Kidney epithelial cell (primary cell): ENCODE measurements around the gene NOL11. TPM values are rescaled to one million over a fixed set of nuclear protein-coding genes. Genes with fewer than 3 reads are reported as not detected.

ENCODE experiments used
- DNase-seq: peaks from one replicate; pipeline ENCODE4 v3.0.0-alpha.2; 2010; ENCODE audit warnings: low read depth
- H3K27me3 ChIP-seq: 2 replicates; pipeline ENCODE4 v1.6.0; 2011; ENCODE audit warnings: low read length; ENCODE audit not compliant: control insufficient read depth, insufficient read depth
- H3K36me3 ChIP-seq: 2 replicates; pipeline ENCODE4 v1.5.1; 2011; ENCODE audit warnings: low read length; ENCODE audit not compliant: control insufficient read depth, insufficient read depth
- H3K4me3 ChIP-seq: 2 replicates; pipeline ENCODE4 v1.5.1; 2011; ENCODE audit warnings: low read depth, mild to moderate bottlenecking, control low read depth, low read length
- total RNA-seq: library from RNA; depleted of rRNA; stranded (reverse); fragments of >200 nt; gene quantifications from 2 replicates; pipeline ENCODE4 v1.2.3, GENCODE V29; 2015
- TF ChIP-seq, protein P1 (sequence below): IDR thresholded peaks from 2 replicates; pipeline ENCODE4 v1.5.1; 2011; ENCODE audit warnings: mild to moderate bottlenecking, moderate library complexity, low read length, control low read depth, inconsistent platforms; ENCODE audit not compliant: insufficient read depth, poor library complexity, severe bottlenecking

NOL11 gene
- total RNA-seq, 1 donor from 2014 or later, result 35.8 TPM

DNA sequence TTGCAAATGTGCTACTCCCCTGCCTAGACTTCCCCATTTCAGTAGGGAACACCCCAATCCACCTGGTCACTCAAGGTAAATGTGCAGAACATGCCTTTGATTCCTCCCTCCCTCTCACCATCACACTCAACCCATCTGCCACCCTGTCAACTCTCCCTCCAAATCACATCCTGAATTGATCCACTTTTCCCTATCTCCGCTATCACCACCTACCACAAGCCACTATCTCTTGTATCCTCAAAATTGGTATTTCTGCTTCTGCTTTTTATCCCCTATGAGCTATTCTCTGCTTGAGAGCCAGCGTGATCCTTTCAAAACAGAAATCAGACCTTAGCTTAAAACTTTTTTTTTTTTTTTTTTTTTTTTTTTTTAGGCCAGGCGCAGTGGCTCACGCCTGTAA, 5.4 kb upstream of the NOL11 start:
- Histone ChIP-seq H3K27me3 (no peaks in the 10 kb centered on the region), H3K36me3 (no peaks in the 10 kb centered on the region), H3K4me3 (no peak overlapping the region)
- TF ChIP-seq, protein P1, sequence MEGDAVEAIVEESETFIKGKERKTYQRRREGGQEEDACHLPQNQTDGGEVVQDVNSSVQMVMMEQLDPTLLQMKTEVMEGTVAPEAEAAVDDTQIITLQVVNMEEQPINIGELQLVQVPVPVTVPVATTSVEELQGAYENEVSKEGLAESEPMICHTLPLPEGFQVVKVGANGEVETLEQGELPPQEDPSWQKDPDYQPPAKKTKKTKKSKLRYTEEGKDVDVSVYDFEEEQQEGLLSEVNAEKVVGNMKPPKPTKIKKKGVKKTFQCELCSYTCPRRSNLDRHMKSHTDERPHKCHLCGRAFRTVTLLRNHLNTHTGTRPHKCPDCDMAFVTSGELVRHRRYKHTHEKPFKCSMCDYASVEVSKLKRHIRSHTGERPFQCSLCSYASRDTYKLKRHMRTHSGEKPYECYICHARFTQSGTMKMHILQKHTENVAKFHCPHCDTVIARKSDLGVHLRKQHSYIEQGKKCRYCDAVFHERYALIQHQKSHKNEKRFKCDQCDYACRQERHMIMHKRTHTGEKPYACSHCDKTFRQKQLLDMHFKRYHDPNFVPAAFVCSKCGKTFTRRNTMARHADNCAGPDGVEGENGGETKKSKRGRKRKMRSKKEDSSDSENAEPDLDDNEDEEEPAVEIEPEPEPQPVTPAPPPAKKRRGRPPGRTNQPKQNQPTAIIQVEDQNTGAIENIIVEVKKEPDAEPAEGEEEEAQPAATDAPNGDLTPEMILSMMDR, result no peak
- no peak for DNase-seq

DNA sequence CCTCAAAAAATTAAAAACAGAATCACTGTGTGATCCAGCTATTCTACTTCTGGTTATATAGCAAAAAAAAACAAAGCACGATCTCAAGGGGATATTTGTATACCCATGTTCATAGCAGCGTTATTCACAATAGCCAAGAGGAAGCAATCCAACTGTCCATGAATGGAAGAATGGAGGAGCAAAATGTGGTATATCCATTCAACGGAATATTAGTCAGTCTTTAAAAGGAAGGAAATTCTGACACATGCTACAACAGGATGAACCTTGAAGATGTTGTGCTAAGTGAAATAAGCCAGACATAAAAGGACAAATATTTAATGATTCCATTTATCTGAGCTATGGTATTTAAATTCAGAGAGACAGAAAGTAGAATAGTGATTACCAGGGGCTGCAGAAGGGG, 4.6 kb upstream of the NOL11 start:
- no peaks in the 10 kb centered on the region for H3K27me3 ChIP-seq
- H3K36me3 ChIP-seq, result no peaks in the 10 kb centered on the region
- DNase-seq, result no peak
- no peak overlapping the region for H3K4me3 ChIP-seq
- TF ChIP-seq, protein P1, result no peak

DNA sequence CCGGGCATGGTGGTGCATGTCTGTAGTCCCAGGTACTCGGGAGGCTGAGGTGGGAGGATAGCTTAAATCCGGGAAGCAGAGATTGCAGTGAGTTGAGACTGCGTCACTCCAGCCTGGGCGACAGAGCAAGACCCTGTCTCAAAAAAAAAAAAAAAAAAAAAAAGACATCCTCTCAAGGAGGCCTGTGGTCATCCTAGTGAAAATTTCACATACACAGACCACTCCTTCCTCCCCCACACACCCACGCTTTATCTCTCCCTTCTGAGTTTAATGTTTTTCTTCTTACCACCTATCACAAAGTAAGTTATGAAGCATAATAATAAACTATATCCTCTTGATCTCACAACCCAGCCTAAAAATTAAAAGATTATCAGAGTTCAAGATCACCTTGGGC, 1.3 kb upstream of the NOL11 start:
- Histone ChIP-seq H3K27me3 (no peaks in the 10 kb centered on the region), H3K4me3 (no peak overlapping the region), H3K36me3 (no peaks in the 10 kb centered on the region)
- TF ChIP-seq, protein P1, result no peak
- no peak for DNase-seq

DNA sequence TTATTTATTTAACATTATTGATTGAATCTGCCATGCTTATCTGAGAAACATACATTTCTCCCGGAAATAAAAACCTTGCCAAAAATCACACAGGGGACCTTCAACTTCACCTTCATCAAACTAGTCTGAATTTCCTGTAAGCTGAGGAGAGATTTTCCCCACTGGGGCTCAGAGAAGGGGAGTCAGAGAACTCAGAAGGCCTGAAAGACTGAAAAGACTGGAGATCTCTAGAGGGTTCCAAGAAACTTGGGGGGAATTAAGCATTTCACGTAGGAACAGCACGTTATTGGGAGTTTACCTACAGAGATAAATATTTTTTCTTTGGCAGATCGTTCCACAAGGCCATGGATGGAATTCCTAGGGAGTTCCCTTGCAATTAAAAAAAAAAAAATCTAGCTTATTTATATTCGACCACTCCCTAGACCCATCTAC, 528 bp upstream of the NOL11 start:
- no peaks in the 10 kb centered on the region for H3K36me3 ChIP-seq
- TF ChIP-seq, protein P1, result no peak

GRCh38 chr17:67718325-67718941, 697 bp downstream of the NOL11 start:
- TF ChIP-seq, protein P1, result no peak
- H3K4me3 ChIP-seq, result peak overlapping the region; percentile 79
- H3K27me3 ChIP-seq, result no peaks in the 10 kb centered on the region
- no peaks in the 10 kb centered on the region for H3K36me3 ChIP-seq
- no peak for DNase-seq

More for the DNA sequence above, 528 bp upstream of the NOL11 start:
- Histone ChIP-seq H3K4me3 (peak overlapping the region; percentile 41), H3K27me3 (no peaks in the 10 kb centered on the region)
- no peak for DNase-seq

DNA sequence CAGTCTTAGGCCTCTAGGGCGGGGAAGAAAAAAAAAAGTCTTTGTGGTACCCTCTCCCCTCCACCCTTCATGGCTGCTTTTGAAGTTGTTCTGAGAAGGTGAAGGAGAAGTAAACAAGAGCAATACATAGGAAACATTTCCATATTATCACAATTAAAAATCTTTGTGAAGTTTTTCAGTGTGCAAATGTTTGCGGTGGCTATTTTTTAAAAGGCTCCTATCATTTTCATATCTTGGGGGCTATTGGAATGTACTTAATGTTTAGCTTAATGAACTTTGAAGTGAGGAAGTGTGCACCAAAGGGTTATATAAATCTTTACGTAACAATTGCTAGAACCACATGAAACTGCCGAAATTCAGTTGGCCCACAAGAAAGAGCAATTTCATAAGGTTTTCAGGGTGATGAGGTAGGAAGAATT, 7.6 kb downstream of the NOL11 start:
- no peaks in the 10 kb centered on the region for H3K27me3 ChIP-seq

More for the DNA sequence above, 7.6 kb downstream of the NOL11 start:
- no peak for DNase-seq
- peaks cover 4% of the 10 kb centered on the region for H3K36me3 ChIP-seq
- H3K4me3 ChIP-seq, result no peak overlapping the region
- TF ChIP-seq, protein P1, result no peak
